NB4 (cell line): ENCODE results near the gene SMURF2.

Source experiments
- CTCF ChIP-seq: IDR thresholded peaks from one replicate; pipeline ENCODE4 v1.5.1; 2012; ENCODE audit warnings: low read depth, low read length
- POLR2A ChIP-seq: IDR thresholded peaks from 2 replicates; pipeline ENCODE4 v1.6.1; 2011; ENCODE audit warnings: mild to moderate bottlenecking; ENCODE audit not compliant: insufficient read length; ENCODE audit errors: extremely low read depth

- TF ChIP-seq POLR2A = no peak
- no peak for TF ChIP-seq CTCF
These were observed 43.3 kb downstream of the SMURF2 start for GRCh38 chr17:64618848-64619247.
